ENCODE results near the gene KATNB1. TPM values are rescaled to one million over a fixed set of nuclear protein-coding genes. Genes with fewer than 3 reads are reported as not detected.

Gene KATNB1
- total and polyA plus RNA-seq, 2 donors (not counting 1 experiment from before 2014, with no cell fraction given): 6.7 to 15.2 TPM

- no peaks in the 10 kb centered on the region for H4K20me1 ChIP-seq (ENCODE audit: control insufficient read depth, extremely low read depth, insufficient read depth, low read length)
- no peaks in the 10 kb centered on the region for H3K27me3 ChIP-seq (ENCODE audit: control insufficient read depth, insufficient read depth, low read length)
- TF ChIP-seq CTCF (conservative IDR thresholded peaks at IDR 0.05 in 1 of 2, IDR thresholded peaks at IDR 0.05 in 1 of 2; ENCODE audit: low read depth in 1 of 2, low read length in 2 of 2) (no peak), EZH2 (IDR thresholded peaks at IDR 0.05; ENCODE audit: low read length, missing control alignments) (no peak)
- H3K4me2 ChIP-seq (ENCODE audit: extremely low read depth, insufficient read depth, low read length): no peak overlapping the region
- no peak overlapping the region for H2AFZ ChIP-seq (ENCODE audit: low read length)
- no peak for DNase-seq (ENCODE audit: low read depth in 2 of 2)
- no peaks in the 10 kb centered on the region for H3K79me2 ChIP-seq (ENCODE audit: control insufficient read depth, insufficient read depth, low read length)
- H3K9me3 ChIP-seq (ENCODE audit: control insufficient read depth, insufficient read depth, low read depth, low read length): no peaks in the 10 kb centered on the region
- no peak overlapping the region for H3K9ac ChIP-seq (ENCODE audit: insufficient read depth, low read length)
- no peaks in the 10 kb centered on the region for H3K36me3 ChIP-seq (ENCODE audit: control insufficient read depth, insufficient read depth, low read length)
- H3K4me1 ChIP-seq (ENCODE audit: control insufficient read depth, extremely low read depth, insufficient read depth, low read length): peaks cover 2% of the 10 kb centered on the region
- no peak overlapping the region for H3K27ac ChIP-seq (ENCODE audit: insufficient read depth, low read length)
- no peak overlapping the region for H3K4me3 ChIP-seq (replicated peaks in 1 of 4; ENCODE audit: control extremely low read depth in 1 of 4, insufficient read depth in 1 of 4, low read depth in 3 of 4, low read length in 4 of 4)
Observed at GRCh38 chr16:57742543-57742942, 7.0 kb downstream of the KATNB1 start.

GRCh38 chr16:57743458-57743857, 7.9 kb downstream of the KATNB1 start:
- H3K27me3 ChIP-seq (ENCODE audit: control insufficient read depth, insufficient read depth, low read length): no peaks in the 10 kb centered on the region
- H3K36me3 ChIP-seq (ENCODE audit: control insufficient read depth, insufficient read depth, low read length): no peaks in the 10 kb centered on the region
- no peaks in the 10 kb centered on the region for H3K79me2 ChIP-seq (ENCODE audit: control insufficient read depth, insufficient read depth, low read length)
- no peak overlapping the region for H3K4me2 ChIP-seq (ENCODE audit: extremely low read depth, insufficient read depth, low read length)
- no peak for DNase-seq (ENCODE audit: low read depth in 2 of 2)
- H4K20me1 ChIP-seq (ENCODE audit: control insufficient read depth, extremely low read depth, insufficient read depth, low read length): no peaks in the 10 kb centered on the region
- H2AFZ ChIP-seq (ENCODE audit: low read length): no peak overlapping the region
- no peaks in the 10 kb centered on the region for H3K4me1 ChIP-seq (ENCODE audit: control insufficient read depth, extremely low read depth, insufficient read depth, low read length)
- TF ChIP-seq CTCF (conservative IDR thresholded peaks at IDR 0.05 in 1 of 2, IDR thresholded peaks at IDR 0.05 in 1 of 2; ENCODE audit: low read depth in 1 of 2, low read length in 2 of 2): no peak
- H3K9me3 ChIP-seq (ENCODE audit: control insufficient read depth, insufficient read depth, low read depth, low read length): no peaks in the 10 kb centered on the region
- H3K4me3 ChIP-seq (replicated peaks in 1 of 4; ENCODE audit: control extremely low read depth in 1 of 4, insufficient read depth in 1 of 4, low read depth in 3 of 4, low read length in 4 of 4): no peak overlapping the region
- H3K27ac ChIP-seq (ENCODE audit: insufficient read depth, low read length): no peak overlapping the region
- H3K9ac ChIP-seq (ENCODE audit: insufficient read depth, low read length): no peak overlapping the region

- Histone ChIP-seq H3K4me2 (ENCODE audit: extremely low read depth, insufficient read depth, low read length) (no peak overlapping the region), H3K9me3 (ENCODE audit: control insufficient read depth, insufficient read depth, low read depth, low read length) (no peaks in the 10 kb centered on the region), H3K79me2 (ENCODE audit: control insufficient read depth, insufficient read depth, low read length) (no peaks in the 10 kb centered on the region), H3K4me3 (replicated peaks in 1 of 4; ENCODE audit: control extremely low read depth in 1 of 4, insufficient read depth in 1 of 4, low read depth in 3 of 4, low read length in 4 of 4) (no peak overlapping the region), H3K4me1 (ENCODE audit: control insufficient read depth, extremely low read depth, insufficient read depth, low read length) (no peaks in the 10 kb centered on the region), H3K27me3 (ENCODE audit: control insufficient read depth, insufficient read depth, low read length) (no peaks in the 10 kb centered on the region), H2AFZ (ENCODE audit: low read length) (no peak overlapping the region), H3K27ac (ENCODE audit: insufficient read depth, low read length) (no peak overlapping the region), H3K36me3 (ENCODE audit: control insufficient read depth, insufficient read depth, low read length) (no peaks in the 10 kb centered on the region), H3K9ac (ENCODE audit: insufficient read depth, low read length) (no peak overlapping the region), H4K20me1 (ENCODE audit: control insufficient read depth, extremely low read depth, insufficient read depth, low read length) (no peaks in the 10 kb centered on the region)
- DNase-seq (ENCODE audit: low read depth in 2 of 2): no peak
- TF ChIP-seq CTCF (conservative IDR thresholded peaks at IDR 0.05 in 1 of 2, IDR thresholded peaks at IDR 0.05 in 1 of 2; ENCODE audit: low read depth in 1 of 2, low read length in 2 of 2): no peak
Observed at GRCh38 chr16:57743886-57744641, 8.5 kb downstream of the KATNB1 start.
